ENCODE data around the gene SHISA3.

Gene SHISA3

DNA sequence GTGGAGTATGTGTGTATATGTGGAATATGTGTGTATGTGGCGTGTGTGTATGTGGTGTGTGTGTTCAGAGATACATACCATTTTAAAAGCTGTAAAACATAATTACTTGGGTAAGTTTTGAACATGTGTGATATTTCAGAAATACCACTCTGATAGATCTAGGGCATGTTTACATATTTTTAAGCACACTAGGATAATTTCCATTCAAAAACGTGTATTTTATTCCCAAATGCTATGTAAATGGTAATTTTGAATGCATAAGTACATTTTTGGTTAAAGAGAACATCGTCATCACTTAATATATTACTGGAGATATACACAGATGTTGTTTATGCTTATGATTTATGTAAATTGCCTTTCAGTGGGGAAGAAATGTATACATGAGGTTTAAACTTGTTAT, 34.7 kb upstream of the SHISA3 start:
- Histone ChIP-seq H3K36me3 (ENCODE audit: control insufficient read depth in 2 of 2, insufficient read depth in 1 of 2, low read length in 2 of 2) (no peaks in the 10 kb centered on the region), H3K27ac (ENCODE audit: extremely low read depth, low read depth, low read length) (no peak overlapping the region), H3K9me3 (ENCODE audit: control insufficient read depth, insufficient read depth, low read depth, low read length) (no peaks in the 10 kb centered on the region), H3K4me3 (ENCODE audit: low read depth, low read length) (no peak overlapping the region), H3K4me1 (ENCODE audit: control insufficient read depth, insufficient read depth, low read length) (no peaks in the 10 kb centered on the region)
- no peak for TF ChIP-seq ZNF112 (tag by site-specific recombination; IDR thresholded peaks at IDR 0.05)
- TF ChIP-seq ZNF366 (tag by site-specific recombination; conservative IDR thresholded peaks at IDR 0.05): no peak
- TF ChIP-seq ZNF548 (tag by site-specific recombination; IDR thresholded peaks at IDR 0.05): no peak
- TF ChIP-seq, protein P1, sequence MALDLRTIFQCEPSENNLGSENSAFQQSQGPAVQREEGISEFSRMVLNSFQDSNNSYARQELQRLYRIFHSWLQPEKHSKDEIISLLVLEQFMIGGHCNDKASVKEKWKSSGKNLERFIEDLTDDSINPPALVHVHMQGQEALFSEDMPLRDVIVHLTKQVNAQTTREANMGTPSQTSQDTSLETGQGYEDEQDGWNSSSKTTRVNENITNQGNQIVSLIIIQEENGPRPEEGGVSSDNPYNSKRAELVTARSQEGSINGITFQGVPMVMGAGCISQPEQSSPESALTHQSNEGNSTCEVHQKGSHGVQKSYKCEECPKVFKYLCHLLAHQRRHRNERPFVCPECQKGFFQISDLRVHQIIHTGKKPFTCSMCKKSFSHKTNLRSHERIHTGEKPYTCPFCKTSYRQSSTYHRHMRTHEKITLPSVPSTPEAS (tag by site-specific recombination; IDR thresholded peaks at IDR 0.05): no peak
- no peak for TF ChIP-seq ZNF701 (tag by site-specific recombination; IDR thresholded peaks at IDR 0.05)
- no peak for TF ChIP-seq ZNF138 (tag by site-specific recombination; IDR thresholded peaks at IDR 0.05; ENCODE audit: borderline replicate concordance)
- TF ChIP-seq ZNF324 (tag by site-specific recombination; IDR thresholded peaks at IDR 0.05): no peak
- TF ChIP-seq ZNF157 (tag by site-specific recombination; IDR thresholded peaks at IDR 0.05): no peak
- TF ChIP-seq ZNF776 (tag by site-specific recombination; IDR thresholded peaks at IDR 0.05; ENCODE audit: borderline replicate concordance): no peak
- TF ChIP-seq ZNF529 (tag by site-specific recombination; IDR thresholded peaks at IDR 0.05; ENCODE audit: insufficient replicate concordance): no peak
- TF ChIP-seq, protein P2, sequence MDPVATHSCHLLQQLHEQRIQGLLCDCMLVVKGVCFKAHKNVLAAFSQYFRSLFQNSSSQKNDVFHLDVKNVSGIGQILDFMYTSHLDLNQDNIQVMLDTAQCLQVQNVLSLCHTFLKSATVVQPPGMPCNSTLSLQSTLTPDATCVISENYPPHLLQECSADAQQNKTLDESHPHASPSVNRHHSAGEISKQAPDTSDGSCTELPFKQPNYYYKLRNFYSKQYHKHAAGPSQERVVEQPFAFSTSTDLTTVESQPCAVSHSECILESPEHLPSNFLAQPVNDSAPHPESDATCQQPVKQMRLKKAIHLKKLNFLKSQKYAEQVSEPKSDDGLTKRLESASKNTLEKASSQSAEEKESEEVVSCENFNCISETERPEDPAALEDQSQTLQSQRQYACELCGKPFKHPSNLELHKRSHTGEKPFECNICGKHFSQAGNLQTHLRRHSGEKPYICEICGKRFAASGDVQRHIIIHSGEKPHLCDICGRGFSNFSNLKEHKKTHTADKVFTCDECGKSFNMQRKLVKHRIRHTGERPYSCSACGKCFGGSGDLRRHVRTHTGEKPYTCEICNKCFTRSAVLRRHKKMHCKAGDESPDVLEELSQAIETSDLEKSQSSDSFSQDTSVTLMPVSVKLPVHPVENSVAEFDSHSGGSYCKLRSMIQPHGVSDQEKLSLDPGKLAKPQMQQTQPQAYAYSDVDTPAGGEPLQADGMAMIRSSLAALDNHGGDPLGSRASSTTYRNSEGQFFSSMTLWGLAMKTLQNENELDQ (tag by site-specific recombination; IDR thresholded peaks at IDR 0.05; ENCODE audit: low read depth): no peak
- no peak for TF ChIP-seq SP7 (tag by site-specific recombination; IDR thresholded peaks at IDR 0.05)
- no peak for TF ChIP-seq ZNF416 (tag by site-specific recombination; IDR thresholded peaks at IDR 0.05)
- TF ChIP-seq, protein P3, sequence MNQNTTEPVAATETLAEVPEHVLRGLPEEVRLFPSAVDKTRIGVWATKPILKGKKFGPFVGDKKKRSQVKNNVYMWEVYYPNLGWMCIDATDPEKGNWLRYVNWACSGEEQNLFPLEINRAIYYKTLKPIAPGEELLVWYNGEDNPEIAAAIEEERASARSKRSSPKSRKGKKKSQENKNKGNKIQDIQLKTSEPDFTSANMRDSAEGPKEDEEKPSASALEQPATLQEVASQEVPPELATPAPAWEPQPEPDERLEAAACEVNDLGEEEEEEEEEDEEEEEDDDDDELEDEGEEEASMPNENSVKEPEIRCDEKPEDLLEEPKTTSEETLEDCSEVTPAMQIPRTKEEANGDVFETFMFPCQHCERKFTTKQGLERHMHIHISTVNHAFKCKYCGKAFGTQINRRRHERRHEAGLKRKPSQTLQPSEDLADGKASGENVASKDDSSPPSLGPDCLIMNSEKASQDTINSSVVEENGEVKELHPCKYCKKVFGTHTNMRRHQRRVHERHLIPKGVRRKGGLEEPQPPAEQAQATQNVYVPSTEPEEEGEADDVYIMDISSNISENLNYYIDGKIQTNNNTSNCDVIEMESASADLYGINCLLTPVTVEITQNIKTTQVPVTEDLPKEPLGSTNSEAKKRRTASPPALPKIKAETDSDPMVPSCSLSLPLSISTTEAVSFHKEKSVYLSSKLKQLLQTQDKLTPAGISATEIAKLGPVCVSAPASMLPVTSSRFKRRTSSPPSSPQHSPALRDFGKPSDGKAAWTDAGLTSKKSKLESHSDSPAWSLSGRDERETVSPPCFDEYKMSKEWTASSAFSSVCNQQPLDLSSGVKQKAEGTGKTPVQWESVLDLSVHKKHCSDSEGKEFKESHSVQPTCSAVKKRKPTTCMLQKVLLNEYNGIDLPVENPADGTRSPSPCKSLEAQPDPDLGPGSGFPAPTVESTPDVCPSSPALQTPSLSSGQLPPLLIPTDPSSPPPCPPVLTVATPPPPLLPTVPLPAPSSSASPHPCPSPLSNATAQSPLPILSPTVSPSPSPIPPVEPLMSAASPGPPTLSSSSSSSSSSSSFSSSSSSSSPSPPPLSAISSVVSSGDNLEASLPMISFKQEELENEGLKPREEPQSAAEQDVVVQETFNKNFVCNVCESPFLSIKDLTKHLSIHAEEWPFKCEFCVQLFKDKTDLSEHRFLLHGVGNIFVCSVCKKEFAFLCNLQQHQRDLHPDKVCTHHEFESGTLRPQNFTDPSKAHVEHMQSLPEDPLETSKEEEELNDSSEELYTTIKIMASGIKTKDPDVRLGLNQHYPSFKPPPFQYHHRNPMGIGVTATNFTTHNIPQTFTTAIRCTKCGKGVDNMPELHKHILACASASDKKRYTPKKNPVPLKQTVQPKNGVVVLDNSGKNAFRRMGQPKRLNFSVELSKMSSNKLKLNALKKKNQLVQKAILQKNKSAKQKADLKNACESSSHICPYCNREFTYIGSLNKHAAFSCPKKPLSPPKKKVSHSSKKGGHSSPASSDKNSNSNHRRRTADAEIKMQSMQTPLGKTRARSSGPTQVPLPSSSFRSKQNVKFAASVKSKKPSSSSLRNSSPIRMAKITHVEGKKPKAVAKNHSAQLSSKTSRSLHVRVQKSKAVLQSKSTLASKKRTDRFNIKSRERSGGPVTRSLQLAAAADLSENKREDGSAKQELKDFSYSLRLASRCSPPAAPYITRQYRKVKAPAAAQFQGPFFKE (tag by site-specific recombination; IDR thresholded peaks at IDR 0.05; ENCODE audit: borderline replicate concordance): no peak
- no peak for TF ChIP-seq ZNF792 (tag by site-specific recombination; IDR thresholded peaks at IDR 0.05)
- no peak for TF ChIP-seq ZNF596 (tag by site-specific recombination; IDR thresholded peaks at IDR 0.05)
- ChIA-PET CTCF (no interaction called here), POLR2A (no interaction called here)

DNA sequence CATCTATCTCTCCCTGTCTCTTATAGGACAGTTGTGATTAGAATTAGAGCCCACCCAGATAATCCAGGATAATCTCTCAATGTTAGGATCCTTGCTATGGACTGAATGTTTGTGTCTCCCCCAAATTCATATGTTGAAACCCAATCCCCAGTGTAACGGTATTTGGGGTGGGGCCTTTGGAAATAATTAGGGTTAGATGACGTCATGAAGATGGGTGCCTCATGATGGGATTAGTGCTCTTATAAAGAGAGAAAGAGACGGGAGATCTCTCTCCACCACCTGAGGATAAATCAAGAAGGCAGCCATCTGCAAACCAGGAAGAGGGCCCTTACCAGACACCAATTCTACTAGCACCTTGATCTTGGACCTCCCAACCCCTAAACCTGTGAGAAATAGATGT, 33.7 kb upstream of the SHISA3 start:
- ChIA-PET CTCF (no interaction called here), POLR2A (no interaction called here)
- Histone ChIP-seq H3K36me3 (ENCODE audit: control insufficient read depth in 2 of 2, insufficient read depth in 1 of 2, low read length in 2 of 2) (no peaks in the 10 kb centered on the region), H3K4me3 (ENCODE audit: low read depth, low read length) (no peak overlapping the region), H3K9me3 (ENCODE audit: control insufficient read depth, insufficient read depth, low read depth, low read length) (no peaks in the 10 kb centered on the region), H3K27ac (ENCODE audit: extremely low read depth, low read depth, low read length) (no peak overlapping the region), H3K4me1 (ENCODE audit: control insufficient read depth, insufficient read depth, low read length) (no peaks in the 10 kb centered on the region)
- no peak for TF ChIP-seq TRIM28 (IDR thresholded peaks at IDR 0.05; ENCODE audit: borderline replicate concordance, low read length)
- peak; percentile 33; the same call in 1 of the 2 replicates for TF ChIP-seq ZNF133 (tag by site-specific recombination; IDR thresholded peaks at IDR 0.05)
- no peak for TF ChIP-seq ZNF792 (tag by site-specific recombination; IDR thresholded peaks at IDR 0.05)
- no peak for TF ChIP-seq ZNF221 (tag by site-specific recombination; IDR thresholded peaks at IDR 0.05; ENCODE audit: borderline replicate concordance)
- no peak for TF ChIP-seq ZNF138 (tag by site-specific recombination; IDR thresholded peaks at IDR 0.05; ENCODE audit: borderline replicate concordance)
- no peak for TF ChIP-seq ZXDB (tag by site-specific recombination; IDR thresholded peaks at IDR 0.05)
